HG03097 (cell line): ENCODE measurements around the gene EYS.
"Not testable (repeated sequence)": the region's sequence is repeated elsewhere in the genome, so short reads cannot be mapped to it uniquely, and the experiment has no call there.

Source experiments
- ATAC-seq: cut with Tn5 transposase; IDR thresholded peaks from one replicate; pipeline ENCODE4 v1.9.1; 2021; ENCODE audit not compliant: unreplicated experiment, low FRiP score

Gene EYS

GRCh38 chr6:65117817-65118409, 589.1 kb downstream of the EYS start:
- ATAC-seq: no peak

GRCh38 chr6:65116326-65116725, 590.7 kb downstream of the EYS start:
- no peak for ATAC-seq

- ATAC-seq: no peak
Measured at GRCh38 chr6:65113581-65113980, 593.4 kb downstream of the EYS start.

- ATAC-seq: no peak
Measured at GRCh38 chr6:65112435-65112834, 594.6 kb downstream of the EYS start.

GRCh38 chr6:65110031-65110430, 597.0 kb downstream of the EYS start:
- no peak for ATAC-seq

- no peak for ATAC-seq
Measured at GRCh38 chr6:65098349-65098748, 608.7 kb downstream of the EYS start.

- no peak for ATAC-seq
Measured at GRCh38 chr6:65091561-65091960, 615.5 kb downstream of the EYS start.

GRCh38 chr6:65088575-65088974, 618.5 kb downstream of the EYS start:
- no peak for ATAC-seq

- ATAC-seq: no peak
Measured at GRCh38 chr6:65081756-65082155, 625.3 kb downstream of the EYS start.

- no peak for ATAC-seq
Measured at GRCh38 chr6:65075705-65076230, 631.3 kb downstream of the EYS start.

GRCh38 chr6:65072500-65072899, 634.5 kb downstream of the EYS start:
- ATAC-seq: no peak

GRCh38 chr6:65071480-65071879, 635.5 kb downstream of the EYS start:
- ATAC-seq: no peak

GRCh38 chr6:65064844-65065243, 642.2 kb downstream of the EYS start:
- ATAC-seq: no peak

GRCh38 chr6:65059568-65059967, 647.5 kb downstream of the EYS start:
- no peak for ATAC-seq

GRCh38 chr6:65055545-65055944, 651.5 kb downstream of the EYS start:
- no peak for ATAC-seq

GRCh38 chr6:65052626-65053025, 654.4 kb downstream of the EYS start:
- ATAC-seq: no peak

GRCh38 chr6:65045801-65046200, 661.2 kb downstream of the EYS start:
- ATAC-seq: no peak

- no peak for ATAC-seq
Measured at GRCh38 chr6:65014006-65014405, 693.0 kb downstream of the EYS start.

GRCh38 chr6:65006788-65007187, 700.2 kb downstream of the EYS start:
- no peak for ATAC-seq

GRCh38 chr6:65004283-65004682, 702.7 kb downstream of the EYS start:
- ATAC-seq: no peak

- not testable (repeated sequence) for ATAC-seq
Measured at GRCh38 chr6:65002882-65003281, 704.1 kb downstream of the EYS start.

GRCh38 chr6:65000815-65001214, 706.2 kb downstream of the EYS start:
- no peak for ATAC-seq

GRCh38 chr6:64998204-64998603, 708.8 kb downstream of the EYS start:
- no peak for ATAC-seq
